ENCODE measurements around the gene PPP2R3B. TPM values are rescaled to one million over a fixed set of nuclear protein-coding genes. Genes with fewer than 3 reads are reported as not detected.
A peak's percentile ranks its signal among the peaks of the same experiment; 100 is the strongest.

PPP2R3B gene

GRCh38 chrX:288561-288991 lies 98.1 kb downstream of the PPP2R3B start:
- Histone ChIP-seq H3K4me2 (ENCODE audit: low read length, poor library complexity, severe bottlenecking) (no peak overlapping the region), H3K4ac (ENCODE audit: low read depth in 1 of 2, low read length in 2 of 2) (no peak overlapping the region), H3K27ac (ENCODE audit: low read length, poor library complexity, severe bottlenecking) (no peak overlapping the region), H3K23ac (ENCODE audit: low read length in 2 of 2) (no peak overlapping the region), H2AFZ (ENCODE audit: low read depth, low read length) (no peak overlapping the region), H3K14ac (ENCODE audit: low read length in 2 of 2) (no peak overlapping the region), H3K9ac (ENCODE audit: low read length) (no peak overlapping the region), H3K36me3 (ENCODE audit: control insufficient read depth in 1 of 2, insufficient read depth in 2 of 2, low read depth in 1 of 2, low read length in 2 of 2) (peaks cover 35 to 77% of the 10 kb centered on the region in 2 experiments), H4K8ac (ENCODE audit: low read length) (no peak overlapping the region), H2AK5ac (ENCODE audit: low read length, severe bottlenecking) (no peak overlapping the region), H4K91ac (ENCODE audit: low read length) (no peak overlapping the region), H3K79me1 (replicated peaks; ENCODE audit: low read length, poor library complexity, severe bottlenecking) (peaks cover 27% of the 10 kb centered on the region), H3K4me3 (ENCODE audit: insufficient read depth in 1 of 2, low read depth in 1 of 2, low read length in 2 of 2) (no peak overlapping the region), H2BK5ac (ENCODE audit: low read depth, low read length, poor library complexity, severe bottlenecking) (no peak overlapping the region), H3K4me1 (ENCODE audit: control insufficient read depth, insufficient read depth, low read depth, low read length) (peaks cover 1% of the 10 kb centered on the region), H3K9me3 (ENCODE audit: control insufficient read depth, low read length) (no peaks in the 10 kb centered on the region), H3K18ac (ENCODE audit: low read depth in 1 of 2, low read length in 2 of 2) (no peak overlapping the region), H2BK12ac (ENCODE audit: low read length in 2 of 2) (no peak overlapping the region), H2BK15ac (ENCODE audit: low read depth, poor library complexity, severe bottlenecking) (no peak overlapping the region), H3K27me3 (ENCODE audit: control insufficient read depth in 1 of 2, insufficient read depth in 1 of 2, low read length in 2 of 2) (no peaks in the 10 kb centered on the region), H2BK120ac (ENCODE audit: low read depth, low read length) (no peak overlapping the region)
- no peak for DNase-seq
- 96% methylated on average over 25 of the region's 25 CpGs for WGBS

- no peak overlapping the region for H3K14ac ChIP-seq (ENCODE audit: low read length in 2 of 2)
- peaks cover 24% of the 10 kb centered on the region for H3K79me1 ChIP-seq (replicated peaks; ENCODE audit: low read length, poor library complexity, severe bottlenecking)
- H3K4me1 ChIP-seq (ENCODE audit: control insufficient read depth, insufficient read depth, low read depth, low read length): peaks cover 1% of the 10 kb centered on the region
- H3K4me2 ChIP-seq (ENCODE audit: low read length, poor library complexity, severe bottlenecking): no peak overlapping the region
- H3K27ac ChIP-seq (ENCODE audit: low read length, poor library complexity, severe bottlenecking): no peak overlapping the region
- no peak overlapping the region for H2AFZ ChIP-seq (ENCODE audit: low read depth, low read length)
- no peak overlapping the region for H2BK12ac ChIP-seq (ENCODE audit: low read length in 2 of 2)
- peaks cover 29 to 68% of the 10 kb centered on the region in 2 experiments for H3K36me3 ChIP-seq (ENCODE audit: control insufficient read depth in 1 of 2, insufficient read depth in 2 of 2, low read depth in 1 of 2, low read length in 2 of 2)
- 95% methylated on average over 7 of the region's 7 CpGs for WGBS
- H3K18ac ChIP-seq (ENCODE audit: low read depth in 1 of 2, low read length in 2 of 2): no peak overlapping the region
- no peak overlapping the region for H4K8ac ChIP-seq (ENCODE audit: low read length)
- no peak overlapping the region for H3K23ac ChIP-seq (ENCODE audit: low read length in 2 of 2)
- no peak overlapping the region for H2BK15ac ChIP-seq (ENCODE audit: low read depth, poor library complexity, severe bottlenecking)
- no peak overlapping the region for H3K4me3 ChIP-seq (ENCODE audit: insufficient read depth in 1 of 2, low read depth in 1 of 2, low read length in 2 of 2)
- no peak overlapping the region for H2AK5ac ChIP-seq (ENCODE audit: low read length, severe bottlenecking)
- no peak overlapping the region for H2BK5ac ChIP-seq (ENCODE audit: low read depth, low read length, poor library complexity, severe bottlenecking)
- H3K27me3 ChIP-seq (ENCODE audit: control insufficient read depth in 1 of 2, insufficient read depth in 1 of 2, low read length in 2 of 2): no peaks in the 10 kb centered on the region
- no peak overlapping the region for H2BK120ac ChIP-seq (ENCODE audit: low read depth, low read length)
- no peak overlapping the region for H3K9ac ChIP-seq (ENCODE audit: low read length)
- no peak for DNase-seq
- H4K91ac ChIP-seq (ENCODE audit: low read length): no peak overlapping the region
- no peaks in the 10 kb centered on the region for H3K9me3 ChIP-seq (ENCODE audit: control insufficient read depth, low read length)
- no peak overlapping the region for H3K4ac ChIP-seq (ENCODE audit: low read depth in 1 of 2, low read length in 2 of 2)
Measured at GRCh38 chrX:287670-288069, 99.0 kb downstream of the PPP2R3B start.

DNA sequence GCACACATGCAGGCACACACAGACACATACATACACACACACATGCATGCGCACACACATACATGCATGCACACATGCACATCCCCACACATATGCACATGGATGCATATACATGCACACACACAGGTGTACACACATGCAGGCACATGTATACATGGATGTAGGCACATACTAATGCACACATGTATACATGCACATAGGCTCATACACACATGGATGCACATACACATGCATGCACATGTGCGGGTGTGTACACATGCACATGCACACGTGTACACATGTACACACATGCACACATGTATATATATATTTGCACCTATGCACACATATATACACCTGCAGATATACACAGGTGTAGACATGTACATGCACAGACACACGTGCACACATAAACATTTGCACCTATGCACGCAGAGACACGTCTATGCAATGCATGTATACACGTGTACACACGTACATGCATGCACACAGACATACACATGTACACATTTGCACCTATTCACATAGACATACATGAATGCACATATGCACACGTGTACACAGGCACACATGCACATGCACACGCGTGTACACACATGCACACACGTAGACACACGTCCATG lies 101.5 kb downstream of the PPP2R3B start:
- H2BK12ac ChIP-seq (ENCODE audit: low read length in 2 of 2): no peak overlapping the region
- H3K27ac ChIP-seq (ENCODE audit: low read length, poor library complexity, severe bottlenecking): no peak overlapping the region
- H3K36me3 ChIP-seq (ENCODE audit: control insufficient read depth in 1 of 2, insufficient read depth in 2 of 2, low read depth in 1 of 2, low read length in 2 of 2): peaks cover 22 to 45% of the 10 kb centered on the region in 2 experiments
- no peak overlapping the region for H2AK5ac ChIP-seq (ENCODE audit: low read length, severe bottlenecking)
- peaks cover 9% of the 10 kb centered on the region for H3K4me1 ChIP-seq (ENCODE audit: control insufficient read depth, insufficient read depth, low read depth, low read length)
- H3K14ac ChIP-seq (ENCODE audit: low read length in 2 of 2): no peak overlapping the region
- no peak overlapping the region for H4K8ac ChIP-seq (ENCODE audit: low read length)
- no peak for DNase-seq
- H3K27me3 ChIP-seq (ENCODE audit: control insufficient read depth in 1 of 2, insufficient read depth in 1 of 2, low read length in 2 of 2): no peaks in the 10 kb centered on the region
- no peak overlapping the region for H3K18ac ChIP-seq (ENCODE audit: low read depth in 1 of 2, low read length in 2 of 2)
- H2BK120ac ChIP-seq (ENCODE audit: low read depth, low read length): no peak overlapping the region
- H3K9ac ChIP-seq (ENCODE audit: low read length): no peak overlapping the region
- H2BK15ac ChIP-seq (ENCODE audit: low read depth, poor library complexity, severe bottlenecking): no peak overlapping the region
- no peak overlapping the region for H2BK5ac ChIP-seq (ENCODE audit: low read depth, low read length, poor library complexity, severe bottlenecking)
- no peak overlapping the region for H2AFZ ChIP-seq (ENCODE audit: low read depth, low read length)
- H4K91ac ChIP-seq (ENCODE audit: low read length): peak overlapping the region; percentile 19
- no peaks in the 10 kb centered on the region for H3K9me3 ChIP-seq (ENCODE audit: control insufficient read depth, low read length)
- no peak overlapping the region for H3K4me3 ChIP-seq (ENCODE audit: insufficient read depth in 1 of 2, low read depth in 1 of 2, low read length in 2 of 2)
- H3K79me1 ChIP-seq (replicated peaks; ENCODE audit: low read length, poor library complexity, severe bottlenecking): peaks cover 17% of the 10 kb centered on the region
- H3K4me2 ChIP-seq (ENCODE audit: low read length, poor library complexity, severe bottlenecking): no peak overlapping the region
- H3K4ac ChIP-seq (ENCODE audit: low read depth in 1 of 2, low read length in 2 of 2): no peak overlapping the region
- 97% methylated on average over 13 of the region's 13 CpGs for WGBS
- H3K23ac ChIP-seq (ENCODE audit: low read length in 2 of 2): no peak overlapping the region

Small RNAs within 50 kb of the gene (small RNA-seq; reads per million reads assigned to genes)
- gene RF00017 (ENCODE audit: low read depth): not detected

Measured in mesenchymal stem cell (in vitro differentiated cells and primary cell).